Measurements from ENCODE around the gene KIF19. TPM values are rescaled to one million over a fixed set of nuclear protein-coding genes. Genes with fewer than 3 reads are reported as not detected.

The KIF19 gene
- total RNA-seq, 2 experiments from 2014 or later, result 0.81 to 1.1 TPM

DNA sequence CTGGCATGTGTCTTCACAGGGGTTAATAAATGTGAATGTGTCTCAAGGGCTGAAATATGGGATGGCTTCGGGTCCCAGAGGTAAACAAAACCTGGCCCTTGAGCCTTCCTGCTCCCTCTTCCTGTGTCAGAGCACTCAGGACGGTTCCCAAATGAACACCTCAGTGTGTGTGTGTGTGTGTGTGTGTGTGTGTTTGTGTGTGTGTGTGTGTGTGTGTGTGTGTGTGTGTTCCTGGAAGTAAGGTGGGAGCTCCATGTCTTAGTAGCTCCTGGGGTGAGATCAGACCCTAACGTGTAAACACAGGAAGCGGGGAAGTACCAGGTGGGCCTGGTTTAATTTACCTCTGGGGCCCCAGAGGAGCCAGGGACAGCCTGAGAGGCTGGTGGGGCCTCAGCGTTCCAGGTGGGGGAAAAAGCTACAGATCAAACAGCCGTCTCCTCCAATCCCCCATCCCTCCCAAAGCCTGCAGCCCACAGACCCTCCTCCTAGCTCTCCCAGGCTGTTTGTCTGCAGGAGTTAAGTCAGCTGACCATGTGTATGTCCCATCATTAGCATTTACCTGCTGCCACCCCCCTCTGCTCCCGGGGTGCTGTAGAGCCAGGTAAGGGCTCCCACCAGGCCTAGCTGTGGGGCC, 6.1 kb downstream of the KIF19 start:
- H3K27ac Mint-ChIP-seq, result no peak overlapping the region
- Histone ChIP-seq H3K27me3 (ENCODE audit: control insufficient read depth in 1 of 2, insufficient read depth in 2 of 2, low read length in 2 of 2) (peaks cover 0 to under 1% of the 10 kb centered on the region in 2 experiments), H3K4me1 (ENCODE audit: insufficient read depth, low read length) (peaks cover 19% of the 10 kb centered on the region), H3K36me3 (ENCODE audit: insufficient read depth, low read length) (no peaks in the 10 kb centered on the region), H3K27ac (ENCODE audit: low read depth in 1 of 2, low read length in 2 of 2) (no peak overlapping the region), H3K9me3 (ENCODE audit: control insufficient read depth in 1 of 2, insufficient read depth in 1 of 2, low read length in 2 of 2) (no peaks in the 10 kb centered on the region), H3K4me3 (ENCODE audit: low read length) (no peak overlapping the region)
- ChIA-PET POLR2A (no interaction called here), CTCF (no interaction called here)
- DNase-seq (no peak), ATAC-seq (ENCODE audit: poor library complexity) (no peak)
- H3K4me1 Mint-ChIP-seq (ENCODE audit: low read depth), result peaks cover 16% of the 10 kb centered on the region
- no peaks in the 10 kb centered on the region for H3K9me3 Mint-ChIP-seq
- no peaks in the 10 kb centered on the region for H3K36me3 Mint-ChIP-seq (ENCODE audit: low read depth)
- peaks cover 15% of the 10 kb centered on the region for H3K27me3 Mint-ChIP-seq
- no peak overlapping the region for H3K4me3 Mint-ChIP-seq
- TF ChIP-seq, protein P1, sequence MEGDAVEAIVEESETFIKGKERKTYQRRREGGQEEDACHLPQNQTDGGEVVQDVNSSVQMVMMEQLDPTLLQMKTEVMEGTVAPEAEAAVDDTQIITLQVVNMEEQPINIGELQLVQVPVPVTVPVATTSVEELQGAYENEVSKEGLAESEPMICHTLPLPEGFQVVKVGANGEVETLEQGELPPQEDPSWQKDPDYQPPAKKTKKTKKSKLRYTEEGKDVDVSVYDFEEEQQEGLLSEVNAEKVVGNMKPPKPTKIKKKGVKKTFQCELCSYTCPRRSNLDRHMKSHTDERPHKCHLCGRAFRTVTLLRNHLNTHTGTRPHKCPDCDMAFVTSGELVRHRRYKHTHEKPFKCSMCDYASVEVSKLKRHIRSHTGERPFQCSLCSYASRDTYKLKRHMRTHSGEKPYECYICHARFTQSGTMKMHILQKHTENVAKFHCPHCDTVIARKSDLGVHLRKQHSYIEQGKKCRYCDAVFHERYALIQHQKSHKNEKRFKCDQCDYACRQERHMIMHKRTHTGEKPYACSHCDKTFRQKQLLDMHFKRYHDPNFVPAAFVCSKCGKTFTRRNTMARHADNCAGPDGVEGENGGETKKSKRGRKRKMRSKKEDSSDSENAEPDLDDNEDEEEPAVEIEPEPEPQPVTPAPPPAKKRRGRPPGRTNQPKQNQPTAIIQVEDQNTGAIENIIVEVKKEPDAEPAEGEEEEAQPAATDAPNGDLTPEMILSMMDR (IDR thresholded peaks at IDR 0.05), result no peak
- intact Hi-C loops (cut with DNase I, micrococcal nuclease), result no loop called here

DNA sequence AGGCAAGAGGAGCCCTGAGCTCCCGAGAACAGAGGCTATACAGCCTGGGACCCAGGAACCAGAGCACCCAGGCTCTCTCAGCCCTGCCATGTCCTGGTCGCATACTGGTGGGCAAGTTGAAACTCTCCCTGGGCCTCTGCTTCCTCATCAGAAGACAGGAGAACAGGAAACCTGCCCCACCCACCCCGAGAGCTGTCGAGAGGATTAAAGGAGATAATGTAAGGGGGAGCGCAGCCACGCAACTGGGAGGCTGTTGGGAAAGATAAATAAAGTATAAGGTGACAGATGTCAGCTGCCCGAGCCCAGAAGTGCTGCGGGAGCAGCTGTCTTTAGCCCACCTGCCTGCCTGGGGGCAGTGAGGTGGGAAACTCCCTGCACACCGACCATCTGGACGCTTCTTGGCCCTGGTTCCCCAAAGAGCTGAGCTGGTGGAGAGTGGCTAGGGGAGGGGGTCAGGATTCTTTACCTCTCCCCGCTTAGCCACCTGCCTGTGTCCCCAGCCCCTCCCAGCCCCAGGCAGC, 6.8 kb downstream of the KIF19 start:
- Mint-ChIP-seq H3K4me3 (no peak overlapping the region), H3K9me3 (no peaks in the 10 kb centered on the region), H3K27ac (no peak overlapping the region), H3K36me3 (ENCODE audit: low read depth) (no peaks in the 10 kb centered on the region), H3K27me3 (peaks cover 15% of the 10 kb centered on the region), H3K4me1 (ENCODE audit: low read depth) (peaks cover 13% of the 10 kb centered on the region)
- no peak overlapping the region for H3K27ac ChIP-seq (ENCODE audit: low read depth in 1 of 2, low read length in 2 of 2)
- peaks cover 17% of the 10 kb centered on the region for H3K4me1 ChIP-seq (ENCODE audit: insufficient read depth, low read length)
- H3K27me3 ChIP-seq (ENCODE audit: control insufficient read depth in 1 of 2, insufficient read depth in 2 of 2, low read length in 2 of 2), result no peaks in the 10 kb centered on the region
- H3K4me3 ChIP-seq (ENCODE audit: low read length), result no peak overlapping the region
- ChIA-PET CTCF (no interaction called here), POLR2A (no interaction called here)
- H3K9me3 ChIP-seq (ENCODE audit: control insufficient read depth in 1 of 2, insufficient read depth in 1 of 2, low read length in 2 of 2), result no peaks in the 10 kb centered on the region
- TF ChIP-seq, protein P1 (IDR thresholded peaks at IDR 0.05), result no peak
- intact Hi-C loops (cut with DNase I, micrococcal nuclease), result no loop called here
- no peaks in the 10 kb centered on the region for H3K36me3 ChIP-seq (ENCODE audit: insufficient read depth, low read length)
- DNase-seq (no peak), ATAC-seq (ENCODE audit: poor library complexity) (no peak)

DNA sequence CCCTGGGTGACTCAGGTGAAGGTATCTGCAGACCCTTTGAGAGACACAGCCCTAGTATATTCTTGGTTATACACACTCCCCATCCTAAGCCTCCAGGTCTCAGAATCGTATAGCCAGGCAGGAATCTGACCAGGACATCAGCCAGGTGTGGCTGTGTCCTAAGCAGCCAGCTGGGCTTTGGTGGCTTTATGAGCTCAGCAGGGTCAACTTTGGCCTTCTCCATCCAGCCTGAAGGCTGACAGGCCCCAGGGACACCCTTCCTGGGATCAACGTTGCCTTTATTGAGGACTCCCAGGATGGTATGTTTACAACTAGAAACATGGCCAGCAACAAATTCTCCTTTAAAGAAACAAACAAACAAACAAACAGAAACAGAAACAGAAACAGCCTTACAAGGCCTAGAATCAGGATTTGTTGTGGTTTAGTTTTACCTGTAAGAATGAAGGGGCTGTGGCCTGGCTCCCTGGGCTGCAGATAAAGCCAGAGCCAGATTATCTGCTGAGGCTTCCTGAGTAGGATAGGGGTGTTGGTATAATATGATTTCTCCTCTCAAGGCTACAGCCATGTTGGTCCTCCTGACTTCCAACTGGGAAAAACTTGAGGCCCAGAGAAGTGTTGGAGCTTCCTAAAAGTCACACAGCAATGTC, 8.5 kb downstream of the KIF19 start:
- no peaks in the 10 kb centered on the region for H3K27me3 ChIP-seq (ENCODE audit: control insufficient read depth in 1 of 2, insufficient read depth in 2 of 2, low read length in 2 of 2)
- H3K4me1 ChIP-seq (ENCODE audit: insufficient read depth, low read length), result peaks cover 6% of the 10 kb centered on the region
- DNase-seq, result no peak
- H3K36me3 ChIP-seq (ENCODE audit: insufficient read depth, low read length), result no peaks in the 10 kb centered on the region
- Mint-ChIP-seq H3K4me3 (no peak overlapping the region), H3K27ac (no peak overlapping the region), H3K36me3 (ENCODE audit: low read depth) (no peaks in the 10 kb centered on the region), H3K27me3 (peaks cover 6% of the 10 kb centered on the region), H3K4me1 (ENCODE audit: low read depth) (peaks cover 3% of the 10 kb centered on the region), H3K9me3 (no peaks in the 10 kb centered on the region)
- H3K4me3 ChIP-seq (ENCODE audit: low read length), result no peak overlapping the region
- H3K9me3 ChIP-seq (ENCODE audit: control insufficient read depth in 1 of 2, insufficient read depth in 1 of 2, low read length in 2 of 2), result no peaks in the 10 kb centered on the region
- POLR2A ChIA-PET, result no interaction called here
- H3K27ac ChIP-seq (ENCODE audit: low read depth in 1 of 2, low read length in 2 of 2), result no peak overlapping the region
- ATAC-seq (ENCODE audit: poor library complexity), result no peak
- intact Hi-C loops (cut with DNase I, micrococcal nuclease), result no loop called here
- TF ChIP-seq, protein P1 (IDR thresholded peaks at IDR 0.05), result no peak
- CTCF ChIA-PET, result interaction anchor here (0.6 kb wide), 1 partner anchor 50 kb away, joined by 3 read pairs; no protein-coding TSS in a partner anchor
